NCI-H187 (cell line): Measurements from ENCODE around the gene C9orf40.

ENCODE experiments used
- DNase-seq, 2 experiments: peaks; one replicate each; lab custom pipeline; 2025; lab: John Stamatoyannopoulos, UW

Gene C9orf40

DNA sequence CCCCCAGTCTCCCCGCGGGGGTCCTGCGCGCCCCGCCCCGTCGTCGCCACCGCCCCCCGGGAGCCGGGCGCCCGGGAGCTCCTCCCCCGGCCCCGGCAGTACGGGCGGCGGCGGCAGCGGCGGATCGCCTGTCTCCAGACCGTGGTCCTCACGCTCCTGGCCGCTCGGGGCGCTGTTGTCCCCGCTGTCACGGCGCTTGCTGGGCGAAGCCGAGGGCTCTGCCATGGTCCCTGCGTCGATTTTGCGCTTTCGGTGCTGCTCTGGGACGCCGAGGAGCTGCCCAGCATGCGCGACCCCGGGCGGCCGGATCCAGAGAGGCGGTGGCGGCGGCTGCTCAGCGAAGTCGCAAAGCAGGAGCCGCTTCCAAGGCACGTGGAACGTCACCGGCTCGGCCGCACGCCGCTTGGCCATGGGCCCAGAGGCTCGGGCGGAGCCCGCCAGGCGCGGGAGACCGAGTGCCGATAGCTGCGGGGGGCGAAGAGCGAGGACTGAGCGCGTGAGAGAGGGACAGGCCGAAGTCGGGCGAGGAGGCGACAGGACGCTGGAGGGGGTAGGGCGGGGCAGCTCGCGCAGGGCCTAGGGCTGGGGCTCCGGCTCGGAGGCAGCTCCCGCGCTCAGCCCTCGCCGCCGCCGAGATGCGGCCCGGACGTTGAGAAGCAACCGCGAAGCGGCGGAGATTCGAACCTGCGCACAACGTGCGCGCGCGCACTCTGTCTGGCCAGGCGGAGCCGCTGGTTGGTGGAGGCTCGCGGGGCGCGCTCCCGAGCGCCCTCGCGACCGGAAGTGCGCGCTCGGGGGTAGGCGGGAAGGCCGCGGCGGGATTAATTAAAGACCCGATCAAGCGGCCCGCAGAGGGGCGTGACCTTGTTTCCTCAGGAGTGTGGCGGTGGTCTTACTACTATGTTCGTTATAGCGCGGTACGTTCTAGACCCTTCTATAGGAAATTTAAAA, at the start of gene C9orf40:
Gene C9orf40, minus strand, starts transcription at position 712 of the 951 bp plus-strand sequence. Its CDS starts 301 bp downstream, at position 411.
- DNase-seq = peak; percentile 56 to 60

DNA sequence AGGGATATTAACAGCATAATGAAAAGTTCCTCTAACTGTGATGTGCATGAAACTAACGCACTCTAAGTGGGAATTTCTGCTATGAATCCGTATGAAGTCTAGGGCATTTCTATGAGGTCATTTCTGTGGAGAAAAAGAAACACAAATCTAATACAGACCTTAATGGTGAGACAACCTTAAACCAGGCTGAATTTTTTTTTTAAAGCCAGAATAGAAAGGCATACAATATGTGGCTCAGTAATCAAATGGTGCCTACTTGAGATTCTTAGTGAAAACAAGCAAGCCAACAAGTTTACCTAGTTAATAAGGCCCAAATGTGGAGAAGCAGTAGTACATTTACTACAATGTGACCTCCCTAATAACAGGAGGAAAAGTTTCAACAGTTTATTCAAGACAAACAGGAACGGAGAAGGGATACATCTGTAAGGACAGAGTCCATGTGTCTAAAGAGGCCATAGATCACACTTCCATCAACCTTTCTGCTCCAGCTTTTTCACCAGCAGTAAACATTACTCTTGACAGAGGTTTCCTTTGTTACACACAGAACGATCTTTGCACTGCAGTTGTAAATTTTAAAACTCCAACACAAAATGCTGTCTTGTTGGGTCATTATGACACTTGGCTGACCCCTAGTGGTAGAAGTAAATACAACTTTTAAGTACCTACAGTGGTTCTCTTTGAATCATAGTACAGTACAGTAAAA, 49.2 kb upstream of the C9orf40 start:
- peak in 1 of 2 experiments; percentile 29 for DNase-seq

- no peak for DNase-seq
Measured at GRCh38 chr9:75000835-75001234, 48.1 kb upstream of the C9orf40 start.

DNA sequence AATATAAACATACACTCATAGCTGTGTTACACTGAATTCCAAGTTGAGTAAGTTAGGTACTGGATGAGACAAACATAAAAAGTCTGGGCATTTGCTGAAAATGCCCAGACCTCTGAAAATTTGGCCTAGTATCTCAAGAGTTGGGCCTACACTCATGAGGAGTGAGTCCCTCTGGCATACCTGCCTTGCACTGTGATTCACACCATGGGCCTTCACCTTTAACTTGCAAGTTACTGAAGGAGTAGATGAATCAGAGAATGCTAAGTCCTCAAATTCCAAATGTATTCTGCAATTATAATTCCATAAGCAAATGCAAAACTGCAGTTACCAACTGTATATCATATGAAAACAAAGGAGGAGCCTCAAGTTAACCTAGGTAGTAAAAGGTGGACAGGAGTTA, 32.3 kb upstream of the C9orf40 start:
- no peak for DNase-seq

- DNase-seq = no peak
Measured at GRCh38 chr9:74983709-74984108, 31.0 kb upstream of the C9orf40 start.

DNA sequence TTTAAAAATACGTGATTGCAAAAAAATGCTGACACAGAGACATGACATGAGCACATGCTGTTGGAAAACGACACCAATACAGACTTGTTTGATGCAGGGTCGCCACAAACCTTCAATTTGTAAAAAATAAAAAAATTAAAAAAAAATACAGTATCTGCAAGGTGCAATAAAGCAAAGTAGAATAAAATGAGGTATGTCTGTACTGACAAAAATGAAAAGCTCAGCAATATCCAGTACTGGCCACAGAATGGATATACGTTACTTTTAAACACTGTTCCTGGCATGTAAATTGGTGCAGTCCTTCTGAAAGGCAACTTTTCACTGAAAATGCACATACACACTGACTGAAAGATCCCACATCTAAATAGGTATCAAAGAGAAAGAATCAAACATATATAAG, 27.1 kb upstream of the C9orf40 start:
- DNase-seq = no peak

DNA sequence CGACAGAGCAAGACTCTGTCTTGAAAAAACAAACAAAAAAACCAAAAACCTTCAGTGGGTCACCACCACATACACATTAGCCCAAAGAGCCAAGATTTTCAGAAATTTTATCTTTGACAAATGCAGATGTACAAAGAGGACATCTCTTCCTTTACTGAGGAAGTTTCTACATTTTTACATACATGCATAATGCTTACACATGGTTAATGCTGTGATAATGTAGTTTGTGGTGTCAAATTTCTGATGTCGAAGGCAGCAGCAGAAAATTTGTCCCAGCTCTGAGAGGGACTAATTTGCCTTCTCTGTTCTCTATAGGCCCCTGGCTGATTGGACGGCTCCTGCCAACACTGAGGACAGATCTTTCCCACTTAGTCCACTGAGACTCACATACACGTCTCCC, 24.6 kb upstream of the C9orf40 start:
- DNase-seq = no peak

- DNase-seq = no peak
Measured at GRCh38 chr9:74975538-74975937, 22.8 kb upstream of the C9orf40 start.

GRCh38 chr9:74974558-74974957, 21.8 kb upstream of the C9orf40 start:
- DNase-seq = no peak

DNA sequence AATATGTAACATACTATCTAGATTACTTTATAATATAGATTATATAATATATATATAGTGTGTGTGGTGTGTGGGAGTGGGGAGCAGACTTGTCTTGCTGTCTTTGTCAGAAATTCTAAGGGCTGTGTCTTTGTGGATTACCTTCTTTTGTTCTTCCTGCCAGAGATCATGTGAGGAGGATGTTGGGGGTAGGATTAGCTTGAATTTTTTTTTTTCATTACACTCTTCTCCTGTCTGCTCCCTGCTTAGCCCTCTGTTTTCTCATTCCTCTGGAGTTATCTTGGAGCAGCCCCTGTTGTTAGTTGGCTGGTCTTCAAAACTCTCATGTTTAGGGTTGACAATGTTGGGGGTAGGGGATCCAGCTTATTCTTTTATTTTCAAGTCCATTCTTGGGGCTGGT, 21.0 kb upstream of the C9orf40 start:
- DNase-seq = no peak

GRCh38 chr9:74963056-74963455, 10.3 kb upstream of the C9orf40 start:
- no peak for DNase-seq

DNA sequence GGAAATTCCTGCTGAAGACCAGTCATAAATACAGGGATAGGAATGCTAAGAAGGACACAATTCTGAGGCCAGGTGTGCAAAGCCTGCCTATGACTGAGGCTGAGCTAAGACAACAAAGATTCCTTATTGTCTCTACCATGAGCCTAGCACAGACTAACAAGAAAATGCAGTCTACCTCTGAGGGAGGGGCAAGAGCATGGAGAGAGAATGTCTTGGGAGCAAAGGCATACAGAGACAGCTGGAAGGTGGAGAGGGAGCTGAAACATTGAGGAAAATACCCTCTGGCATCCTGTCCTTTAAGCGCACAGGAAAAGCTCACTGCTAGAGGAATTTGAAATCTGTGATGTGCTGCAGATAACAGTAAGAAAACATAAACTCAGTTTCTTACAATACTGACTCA, 8.8 kb upstream of the C9orf40 start:
- DNase-seq = no peak

DNA sequence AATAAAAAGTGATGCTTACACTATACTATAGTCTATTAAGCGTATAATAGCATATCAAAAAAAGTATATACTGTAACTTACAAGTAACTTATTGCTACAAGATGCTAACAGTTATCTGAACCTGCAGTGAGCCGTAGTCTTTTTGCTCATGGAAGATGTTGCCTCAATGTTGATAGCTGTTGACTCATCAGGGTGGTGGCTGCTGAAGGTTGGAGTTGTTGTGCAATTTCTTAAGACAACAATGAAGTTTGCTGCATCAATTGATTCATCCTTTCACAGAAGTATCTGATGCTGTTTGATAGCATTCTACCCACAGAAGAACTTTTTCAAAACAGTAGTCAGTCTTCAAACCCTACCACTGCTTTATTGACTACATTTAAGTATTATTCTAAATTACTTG, 7.8 kb upstream of the C9orf40 start:
- no peak for DNase-seq

DNA sequence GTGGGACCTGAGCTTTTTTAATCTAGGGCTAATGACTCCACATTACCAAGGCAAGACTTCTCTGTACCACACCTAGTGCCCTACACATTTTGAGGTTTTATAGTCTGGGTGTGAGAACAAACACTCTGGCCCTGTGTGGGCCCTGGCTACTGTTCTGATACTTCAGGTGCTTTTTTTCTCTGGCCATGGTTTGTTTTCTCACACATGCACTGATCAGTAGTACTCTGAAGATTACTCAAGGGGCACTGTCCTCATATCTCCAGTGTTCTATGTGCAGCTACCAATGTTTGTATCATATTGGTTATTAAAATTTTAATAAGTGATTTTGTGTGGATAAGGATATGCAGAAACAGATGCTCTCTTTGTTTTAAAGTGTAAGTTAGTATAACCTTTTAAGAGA, 5.9 kb upstream of the C9orf40 start:
- DNase-seq = no peak

DNA sequence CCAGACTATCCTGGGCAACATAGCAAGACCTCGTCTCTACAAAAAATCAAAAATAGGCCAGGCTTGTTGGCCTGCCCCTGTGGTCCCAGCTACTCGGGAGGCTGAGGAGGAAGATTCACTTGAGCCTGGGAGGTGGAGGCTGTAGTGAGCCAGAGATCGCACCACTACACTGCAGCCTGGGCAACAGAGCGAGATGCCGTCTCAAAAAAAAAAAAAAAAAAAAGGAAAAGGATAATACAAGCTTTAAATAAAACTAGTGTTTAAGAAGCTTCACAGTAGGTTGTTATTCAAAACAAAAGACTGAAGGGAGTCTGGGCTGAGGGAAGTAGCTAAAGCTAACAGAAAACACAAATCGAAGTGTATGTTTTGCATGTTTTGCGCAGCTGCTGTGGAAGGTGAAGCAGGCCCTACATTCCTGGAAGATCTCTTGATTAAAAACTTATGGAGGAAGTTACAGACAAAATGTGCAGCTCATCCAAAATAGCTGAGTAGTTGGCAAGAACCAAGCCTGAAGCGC, 581 bp upstream of the C9orf40 start:
- no peak for DNase-seq

GRCh38 chr9:74951725-74952151, 974 bp downstream of the C9orf40 start:
- peak in 1 of 2 experiments; percentile 10 for DNase-seq

DNA sequence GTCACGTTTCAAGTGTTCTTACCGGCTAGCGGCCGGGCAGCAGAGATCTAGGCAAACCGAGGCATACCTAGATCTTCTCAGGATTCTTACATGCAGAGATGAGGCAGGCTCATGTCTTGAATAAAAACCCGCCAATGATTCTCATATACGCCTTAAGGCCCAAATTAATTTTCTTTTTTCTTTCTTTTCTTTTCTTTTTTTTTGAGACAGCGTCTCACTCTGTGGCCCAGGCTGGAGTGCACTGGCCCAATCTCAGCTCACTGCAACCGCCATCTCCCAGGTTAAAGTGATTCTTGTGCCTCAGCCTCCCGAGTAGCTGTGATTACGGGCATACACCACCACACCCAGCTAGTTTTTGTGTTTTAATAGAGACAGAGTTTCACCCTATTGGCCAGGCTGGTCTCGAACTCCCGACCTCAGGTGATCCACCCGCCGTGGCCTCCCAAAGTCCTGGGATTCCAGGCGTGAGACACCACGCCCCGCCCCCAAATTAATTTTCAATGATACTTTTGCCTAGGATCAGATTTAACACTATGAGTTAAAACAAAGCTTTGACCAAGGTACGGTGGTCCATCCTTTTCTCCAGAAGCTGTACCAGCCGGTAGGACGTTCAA, 1.5 kb downstream of the C9orf40 start:
- no peak for DNase-seq

- DNase-seq = no peak
Measured at GRCh38 chr9:74949859-74950855, 2.6 kb downstream of the C9orf40 start.

DNA sequence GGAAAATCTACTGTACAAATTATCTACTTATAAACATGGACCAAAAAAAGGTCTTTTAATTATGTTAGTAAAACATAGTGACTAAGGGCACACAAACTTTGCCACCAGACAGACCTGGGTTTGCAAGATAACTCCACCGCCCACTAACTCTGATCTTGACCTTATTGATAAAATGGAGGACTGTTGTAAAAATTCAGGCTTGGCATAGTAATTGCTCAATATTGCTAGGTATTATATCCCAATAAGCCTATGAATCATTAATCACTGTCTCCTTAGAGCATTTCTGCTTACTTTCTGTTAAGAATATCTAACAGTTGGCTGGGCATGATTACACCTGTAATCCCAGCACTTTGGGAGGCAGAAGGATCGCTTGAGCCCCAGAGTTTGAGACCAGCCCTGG, 3.8 kb downstream of the C9orf40 start:
- no peak for DNase-seq

DNA sequence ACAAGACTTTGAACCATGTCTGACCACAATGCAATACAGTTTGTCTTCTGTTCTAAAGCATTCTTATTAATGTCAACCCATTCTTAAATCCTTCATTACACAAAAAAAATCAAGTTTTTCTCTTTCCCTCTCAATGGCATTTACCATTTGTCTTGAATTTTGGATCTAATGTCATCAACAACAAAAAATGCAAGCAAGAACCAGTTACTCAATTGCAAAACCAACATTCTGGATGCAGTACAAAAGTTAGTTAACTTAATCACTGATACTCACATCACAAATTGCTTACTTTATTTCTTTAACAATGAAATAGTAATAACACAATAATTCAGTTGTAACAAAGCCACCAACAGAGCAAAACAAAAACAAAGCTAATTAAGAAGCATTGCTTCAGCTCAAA, 6.0 kb downstream of the C9orf40 start:
- DNase-seq = no peak

DNA sequence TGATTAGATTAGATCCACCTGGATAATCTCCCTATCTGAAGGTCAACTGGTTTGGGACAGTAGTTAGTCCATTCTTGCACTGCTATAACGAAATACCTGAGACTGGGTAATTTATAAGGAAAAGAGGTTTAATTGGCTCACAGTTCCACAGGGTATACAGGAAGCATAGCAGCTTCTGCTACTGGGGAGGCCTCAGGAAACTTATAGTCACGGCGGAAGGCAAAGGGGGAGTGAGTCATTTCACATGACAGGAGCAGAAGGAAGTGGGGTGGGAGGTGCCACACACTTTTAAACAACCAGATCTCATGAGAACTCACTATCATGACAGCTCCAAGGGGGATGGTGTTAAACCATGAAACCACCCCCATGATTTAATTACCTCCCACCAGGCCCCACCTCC, 9.9 kb downstream of the C9orf40 start:
- DNase-seq = no peak
